Fibroblast of mammary gland (primary cell): ENCODE measurements around the gene ERCC4.

ENCODE experiments used
- DNase-seq: peaks from one replicate; pipeline ENCODE4 v3.0.0-alpha.2; 2010; ENCODE audit warnings: low read depth
- H3K4me3 ChIP-seq: 2 replicates; pipeline ENCODE4 v1.5.1; 2011; ENCODE audit warnings: low read depth, mild to moderate bottlenecking, low read length, moderate library complexity; ENCODE audit not compliant: control insufficient read depth
- TF ChIP-seq, protein P1 (sequence below): conservative IDR thresholded peaks from 2 replicates; pipeline ENCODE4 v1.5.1; 2011; ENCODE audit warnings: low read depth, low read length, inconsistent platforms; ENCODE audit not compliant: control insufficient read depth, insufficient read depth

The ERCC4 gene

DNA sequence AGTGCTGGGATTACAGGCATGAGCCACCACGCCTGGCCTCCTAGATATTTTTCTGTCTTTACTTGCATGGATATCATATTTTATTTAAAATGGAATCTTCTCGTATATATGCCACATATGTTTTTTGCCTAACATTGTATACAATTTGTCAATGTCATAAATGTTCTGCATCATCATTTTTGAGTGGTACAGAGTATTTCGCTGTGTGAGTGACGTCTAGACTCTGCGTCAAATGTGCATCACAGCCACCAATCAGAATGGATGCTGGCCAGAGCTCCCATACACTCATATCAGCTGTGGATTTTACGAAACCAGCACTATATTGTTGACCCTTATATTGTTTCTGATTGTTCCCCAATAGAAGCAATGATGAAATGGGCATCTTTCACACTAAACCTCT lies 57.2 kb downstream of the ERCC4 start:
- DNase-seq: no peak
- no peak overlapping the region for H3K4me3 ChIP-seq
- TF ChIP-seq, protein P1, sequence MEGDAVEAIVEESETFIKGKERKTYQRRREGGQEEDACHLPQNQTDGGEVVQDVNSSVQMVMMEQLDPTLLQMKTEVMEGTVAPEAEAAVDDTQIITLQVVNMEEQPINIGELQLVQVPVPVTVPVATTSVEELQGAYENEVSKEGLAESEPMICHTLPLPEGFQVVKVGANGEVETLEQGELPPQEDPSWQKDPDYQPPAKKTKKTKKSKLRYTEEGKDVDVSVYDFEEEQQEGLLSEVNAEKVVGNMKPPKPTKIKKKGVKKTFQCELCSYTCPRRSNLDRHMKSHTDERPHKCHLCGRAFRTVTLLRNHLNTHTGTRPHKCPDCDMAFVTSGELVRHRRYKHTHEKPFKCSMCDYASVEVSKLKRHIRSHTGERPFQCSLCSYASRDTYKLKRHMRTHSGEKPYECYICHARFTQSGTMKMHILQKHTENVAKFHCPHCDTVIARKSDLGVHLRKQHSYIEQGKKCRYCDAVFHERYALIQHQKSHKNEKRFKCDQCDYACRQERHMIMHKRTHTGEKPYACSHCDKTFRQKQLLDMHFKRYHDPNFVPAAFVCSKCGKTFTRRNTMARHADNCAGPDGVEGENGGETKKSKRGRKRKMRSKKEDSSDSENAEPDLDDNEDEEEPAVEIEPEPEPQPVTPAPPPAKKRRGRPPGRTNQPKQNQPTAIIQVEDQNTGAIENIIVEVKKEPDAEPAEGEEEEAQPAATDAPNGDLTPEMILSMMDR: no peak

DNA sequence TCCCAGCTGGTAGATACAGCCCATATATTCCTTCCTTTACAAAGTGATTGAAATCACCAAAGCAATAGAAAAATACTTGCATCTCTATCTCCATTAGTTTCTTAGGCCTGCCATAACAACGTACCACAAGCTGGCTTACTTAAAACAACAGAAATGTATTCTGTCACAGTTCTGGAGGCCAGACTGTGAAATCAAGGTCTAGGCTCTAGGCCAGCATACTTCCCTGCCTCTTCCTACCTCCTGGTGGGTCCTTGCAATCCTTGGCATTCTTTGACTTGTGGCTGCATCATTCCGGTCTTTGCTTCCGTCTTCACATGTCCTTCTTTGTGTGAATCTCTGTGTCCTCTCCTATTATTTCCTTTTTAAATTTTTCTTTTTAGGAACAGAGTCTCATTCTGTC lies 62.5 kb downstream of the ERCC4 start:
- no peak overlapping the region for H3K4me3 ChIP-seq
- DNase-seq: no peak
- TF ChIP-seq, protein P1: no peak

- TF ChIP-seq, protein P1: no peak
- H3K4me3 ChIP-seq: no peak overlapping the region
- DNase-seq: no peak
These were observed 63.7 kb downstream of the ERCC4 start for GRCh38 chr16:13983625-13984024.

- no peak overlapping the region for H3K4me3 ChIP-seq
- DNase-seq: no peak
- TF ChIP-seq, protein P1: no peak
These were observed 64.8 kb downstream of the ERCC4 start for GRCh38 chr16:13984794-13985193.

GRCh38 chr16:13988038-13988437 lies 68.1 kb downstream of the ERCC4 start:
- no peak for DNase-seq
- TF ChIP-seq, protein P1: no peak
- no peak overlapping the region for H3K4me3 ChIP-seq

GRCh38 chr16:13992322-13992721 lies 72.4 kb downstream of the ERCC4 start:
- TF ChIP-seq, protein P1: no peak
- no peak for DNase-seq
- no peak overlapping the region for H3K4me3 ChIP-seq

DNA sequence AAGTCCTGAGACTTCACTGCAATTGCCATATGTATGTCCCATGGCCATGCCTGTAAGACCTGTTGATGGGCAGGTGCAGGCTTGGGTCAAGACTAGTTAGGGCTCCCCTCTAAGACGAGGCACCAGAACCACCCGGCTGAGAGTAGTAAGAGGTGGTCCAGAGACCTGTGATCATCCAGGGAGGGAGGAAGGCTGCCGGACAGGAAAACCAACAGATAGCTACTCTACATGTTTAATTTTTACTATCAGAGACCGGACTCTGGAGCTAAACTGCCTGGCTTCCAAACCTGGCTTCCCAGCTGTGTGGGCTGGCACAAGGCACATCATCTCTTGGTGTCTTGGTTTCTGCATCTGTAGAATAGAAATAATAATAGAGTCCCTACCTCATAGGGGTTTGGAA lies 73.0 kb downstream of the ERCC4 start:
- TF ChIP-seq, protein P1: no peak
- no peak for DNase-seq
- no peak overlapping the region for H3K4me3 ChIP-seq
